ENCODE data around the gene B3GNT5.

GRCh38 chr3:183308751-183309150, 55.7 kb downstream of the B3GNT5 start:
- no peak for TF ChIP-seq POLR2A (IDR thresholded peaks at IDR 0.05)
- TF ChIP-seq, protein P1, sequence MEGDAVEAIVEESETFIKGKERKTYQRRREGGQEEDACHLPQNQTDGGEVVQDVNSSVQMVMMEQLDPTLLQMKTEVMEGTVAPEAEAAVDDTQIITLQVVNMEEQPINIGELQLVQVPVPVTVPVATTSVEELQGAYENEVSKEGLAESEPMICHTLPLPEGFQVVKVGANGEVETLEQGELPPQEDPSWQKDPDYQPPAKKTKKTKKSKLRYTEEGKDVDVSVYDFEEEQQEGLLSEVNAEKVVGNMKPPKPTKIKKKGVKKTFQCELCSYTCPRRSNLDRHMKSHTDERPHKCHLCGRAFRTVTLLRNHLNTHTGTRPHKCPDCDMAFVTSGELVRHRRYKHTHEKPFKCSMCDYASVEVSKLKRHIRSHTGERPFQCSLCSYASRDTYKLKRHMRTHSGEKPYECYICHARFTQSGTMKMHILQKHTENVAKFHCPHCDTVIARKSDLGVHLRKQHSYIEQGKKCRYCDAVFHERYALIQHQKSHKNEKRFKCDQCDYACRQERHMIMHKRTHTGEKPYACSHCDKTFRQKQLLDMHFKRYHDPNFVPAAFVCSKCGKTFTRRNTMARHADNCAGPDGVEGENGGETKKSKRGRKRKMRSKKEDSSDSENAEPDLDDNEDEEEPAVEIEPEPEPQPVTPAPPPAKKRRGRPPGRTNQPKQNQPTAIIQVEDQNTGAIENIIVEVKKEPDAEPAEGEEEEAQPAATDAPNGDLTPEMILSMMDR (IDR thresholded peaks at IDR 0.05), result no peak

Measured in breast epithelium (tissue), 3 donors.